Measurements from ENCODE around the gene ZNF423. TPM values are rescaled to one million over a fixed set of nuclear protein-coding genes. Genes with fewer than 3 reads are reported as not detected.

Gene ZNF423
- polyA plus RNA-seq, 1 donor from 2014 or later = 4.5 TPM

DNA sequence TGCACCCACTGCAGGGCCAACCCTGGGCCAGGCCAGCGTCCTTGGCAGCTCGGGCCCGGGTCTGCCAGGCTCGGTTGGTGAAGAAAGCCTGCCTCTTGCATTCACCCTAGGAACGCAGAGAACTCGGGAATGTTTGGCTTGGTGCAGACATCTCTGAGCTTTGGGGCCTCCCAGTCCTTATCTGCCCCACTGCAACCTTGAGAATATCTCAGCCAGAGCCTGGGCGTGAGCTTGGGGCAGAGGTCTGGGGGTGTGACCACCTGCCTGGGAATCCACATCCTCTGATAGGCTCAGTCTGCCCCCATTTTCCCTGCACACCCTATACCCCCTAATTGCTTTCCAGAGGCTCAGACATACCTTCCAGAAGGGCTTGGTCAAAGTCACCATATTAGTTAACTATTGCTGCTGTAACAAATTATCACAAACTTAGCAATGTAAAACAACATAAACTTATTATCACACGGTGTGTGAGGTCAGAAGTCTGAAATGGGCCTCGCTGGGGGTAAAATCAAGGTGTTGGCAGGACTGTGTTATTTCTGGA lies 30.7 kb upstream of the ZNF423 start:
- Histone ChIP-seq H3K27ac (ENCODE audit: low read length) (no peak overlapping the region), H3K79me2 (replicated peaks; ENCODE audit: insufficient read depth, low read length) (no peaks in the 10 kb centered on the region), H3K4me3 (ENCODE audit: low read length) (no peak overlapping the region), H2AFZ (ENCODE audit: low read depth, low read length) (no peak overlapping the region), H3K36me3 (ENCODE audit: insufficient read depth, low read length) (no peaks in the 10 kb centered on the region), H3K27me3 (ENCODE audit: insufficient read depth, low read depth, low read length) (no peaks in the 10 kb centered on the region), H3K4me2 (ENCODE audit: low read length) (no peak overlapping the region), H3F3A (ENCODE audit: insufficient read depth, low read length, poor library complexity, severe bottlenecking) (no peaks in the 10 kb centered on the region), H3K9me2 (ENCODE audit: insufficient read depth, low read length) (no peaks in the 10 kb centered on the region), H3K9me3 (ENCODE audit: low read length) (no peaks in the 10 kb centered on the region), H4K20me1 (ENCODE audit: insufficient read depth) (no peaks in the 10 kb centered on the region), H3K9ac (ENCODE audit: low read length) (no peak overlapping the region)
- TF ChIP-seq MXI1 (conservative IDR thresholded peaks at IDR 0.05; ENCODE audit: poor library complexity, severe bottlenecking) (no peak), SMC3 (conservative IDR thresholded peaks at IDR 0.05; ENCODE audit: poor library complexity) (no peak), TAF1 (IDR thresholded peaks at IDR 0.05; ENCODE audit: low read depth) (no peak), RAD21 (conservative IDR thresholded peaks at IDR 0.05) (no peak), POLR2AphosphoS5 (IDR thresholded peaks at IDR 0.05) (no peak), CTCF (IDR thresholded peaks at IDR 0.05; ENCODE audit: poor library complexity, severe bottlenecking) (no peak), EP300 (conservative IDR thresholded peaks at IDR 0.05; ENCODE audit: poor library complexity, severe bottlenecking) (no peak), EZH2 (IDR thresholded peaks at IDR 0.05; ENCODE audit: borderline replicate concordance, insufficient read depth, low read length, poor library complexity, severe bottlenecking) (no peak)
- TF ChIP-seq, protein P1, sequence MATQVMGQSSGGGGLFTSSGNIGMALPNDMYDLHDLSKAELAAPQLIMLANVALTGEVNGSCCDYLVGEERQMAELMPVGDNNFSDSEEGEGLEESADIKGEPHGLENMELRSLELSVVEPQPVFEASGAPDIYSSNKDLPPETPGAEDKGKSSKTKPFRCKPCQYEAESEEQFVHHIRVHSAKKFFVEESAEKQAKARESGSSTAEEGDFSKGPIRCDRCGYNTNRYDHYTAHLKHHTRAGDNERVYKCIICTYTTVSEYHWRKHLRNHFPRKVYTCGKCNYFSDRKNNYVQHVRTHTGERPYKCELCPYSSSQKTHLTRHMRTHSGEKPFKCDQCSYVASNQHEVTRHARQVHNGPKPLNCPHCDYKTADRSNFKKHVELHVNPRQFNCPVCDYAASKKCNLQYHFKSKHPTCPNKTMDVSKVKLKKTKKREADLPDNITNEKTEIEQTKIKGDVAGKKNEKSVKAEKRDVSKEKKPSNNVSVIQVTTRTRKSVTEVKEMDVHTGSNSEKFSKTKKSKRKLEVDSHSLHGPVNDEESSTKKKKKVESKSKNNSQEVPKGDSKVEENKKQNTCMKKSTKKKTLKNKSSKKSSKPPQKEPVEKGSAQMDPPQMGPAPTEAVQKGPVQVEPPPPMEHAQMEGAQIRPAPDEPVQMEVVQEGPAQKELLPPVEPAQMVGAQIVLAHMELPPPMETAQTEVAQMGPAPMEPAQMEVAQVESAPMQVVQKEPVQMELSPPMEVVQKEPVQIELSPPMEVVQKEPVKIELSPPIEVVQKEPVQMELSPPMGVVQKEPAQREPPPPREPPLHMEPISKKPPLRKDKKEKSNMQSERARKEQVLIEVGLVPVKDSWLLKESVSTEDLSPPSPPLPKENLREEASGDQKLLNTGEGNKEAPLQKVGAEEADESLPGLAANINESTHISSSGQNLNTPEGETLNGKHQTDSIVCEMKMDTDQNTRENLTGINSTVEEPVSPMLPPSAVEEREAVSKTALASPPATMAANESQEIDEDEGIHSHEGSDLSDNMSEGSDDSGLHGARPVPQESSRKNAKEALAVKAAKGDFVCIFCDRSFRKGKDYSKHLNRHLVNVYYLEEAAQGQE (IDR thresholded peaks at IDR 0.05; ENCODE audit: borderline replicate concordance) = no peak

- Histone ChIP-seq H3K4me3 (ENCODE audit: low read length) (no peak overlapping the region), H3F3A (ENCODE audit: insufficient read depth, low read length, poor library complexity, severe bottlenecking) (no peaks in the 10 kb centered on the region), H4K20me1 (ENCODE audit: insufficient read depth) (no peaks in the 10 kb centered on the region), H3K79me2 (replicated peaks; ENCODE audit: insufficient read depth, low read length) (no peaks in the 10 kb centered on the region), H3K9me2 (ENCODE audit: insufficient read depth, low read length) (no peaks in the 10 kb centered on the region), H3K9ac (ENCODE audit: low read length) (no peak overlapping the region), H3K36me3 (ENCODE audit: insufficient read depth, low read length) (no peaks in the 10 kb centered on the region), H3K9me3 (ENCODE audit: low read length) (no peaks in the 10 kb centered on the region), H2AFZ (ENCODE audit: low read depth, low read length) (no peak overlapping the region), H3K27me3 (ENCODE audit: insufficient read depth, low read depth, low read length) (no peaks in the 10 kb centered on the region), H3K4me2 (ENCODE audit: low read length) (no peak overlapping the region), H3K27ac (ENCODE audit: low read length) (no peak overlapping the region)
- TF ChIP-seq EP300 (conservative IDR thresholded peaks at IDR 0.05; ENCODE audit: poor library complexity, severe bottlenecking) (no peak), CTCF (IDR thresholded peaks at IDR 0.05; ENCODE audit: poor library complexity, severe bottlenecking) (no peak), TAF1 (IDR thresholded peaks at IDR 0.05; ENCODE audit: low read depth) (no peak), RAD21 (conservative IDR thresholded peaks at IDR 0.05) (no peak), EZH2 (IDR thresholded peaks at IDR 0.05; ENCODE audit: borderline replicate concordance, insufficient read depth, low read length, poor library complexity, severe bottlenecking) (no peak), POLR2AphosphoS5 (IDR thresholded peaks at IDR 0.05) (no peak), MXI1 (conservative IDR thresholded peaks at IDR 0.05; ENCODE audit: poor library complexity, severe bottlenecking) (no peak), SMC3 (conservative IDR thresholded peaks at IDR 0.05; ENCODE audit: poor library complexity) (no peak)
- TF ChIP-seq, protein P1 (IDR thresholded peaks at IDR 0.05; ENCODE audit: borderline replicate concordance) = no peak
Observed at GRCh38 chr16:49884033-49885015, 28.4 kb upstream of the ZNF423 start.
